OCI-LY1 (cell line): ENCODE results near the gene PPP1R1B.

ENCODE experiments used
- EZH2 ChIP-seq: fragments of 200-600 bp; sonication (generic), shearing (Covaris generic); IDR thresholded peaks from 2 replicates; pipeline ENCODE4 v1.8.0; 2017; ENCODE audit warnings: borderline replicate concordance, mixed run types, mild to moderate bottlenecking, antibody characterized with exemption, low read length, moderate library complexity, mixed read lengths
- TF ChIP-seq, protein P1 (sequence below): fragments of 200-600 bp; sonication (generic), shearing (Covaris generic); IDR thresholded peaks from 2 replicates; pipeline ENCODE4 v1.5.1; 2017; ENCODE audit warnings: mild to moderate bottlenecking, antibody characterized with exemption, low read length, moderate library complexity, mixed read lengths

DNA sequence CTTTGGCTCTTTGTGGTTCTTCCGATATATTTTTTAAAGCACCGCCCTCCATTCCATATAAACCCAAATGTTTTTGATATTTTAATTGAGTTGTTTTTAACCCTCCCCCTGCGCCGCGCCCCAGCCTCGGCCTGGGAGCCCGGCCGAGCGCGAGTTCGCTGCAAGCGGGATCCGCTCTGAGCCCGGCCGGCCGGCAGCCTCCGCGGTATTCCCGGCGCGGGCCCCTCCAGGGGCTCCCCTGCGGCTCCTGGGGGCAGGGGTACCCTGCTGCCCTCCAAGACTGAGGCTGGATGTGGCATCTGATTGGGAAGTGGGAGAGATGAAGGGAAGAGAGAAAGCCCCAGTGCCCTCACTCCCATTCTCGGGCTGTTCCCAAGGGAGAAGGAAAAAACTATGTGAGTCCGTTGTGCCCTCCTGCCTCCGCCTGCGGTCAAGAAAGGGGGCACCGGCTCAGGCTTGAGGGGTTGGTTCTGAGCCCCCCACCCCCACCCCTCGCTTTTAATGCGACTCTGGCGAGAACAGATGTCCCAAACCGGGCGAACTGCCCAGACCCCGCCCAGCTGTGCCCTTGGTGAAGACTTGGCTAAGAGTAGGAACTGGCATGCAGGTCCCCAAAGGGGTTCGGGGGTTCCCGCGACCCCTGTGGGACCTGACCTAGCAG is 27.6 kb upstream of the PPP1R1B start:
- TF ChIP-seq, protein P1, sequence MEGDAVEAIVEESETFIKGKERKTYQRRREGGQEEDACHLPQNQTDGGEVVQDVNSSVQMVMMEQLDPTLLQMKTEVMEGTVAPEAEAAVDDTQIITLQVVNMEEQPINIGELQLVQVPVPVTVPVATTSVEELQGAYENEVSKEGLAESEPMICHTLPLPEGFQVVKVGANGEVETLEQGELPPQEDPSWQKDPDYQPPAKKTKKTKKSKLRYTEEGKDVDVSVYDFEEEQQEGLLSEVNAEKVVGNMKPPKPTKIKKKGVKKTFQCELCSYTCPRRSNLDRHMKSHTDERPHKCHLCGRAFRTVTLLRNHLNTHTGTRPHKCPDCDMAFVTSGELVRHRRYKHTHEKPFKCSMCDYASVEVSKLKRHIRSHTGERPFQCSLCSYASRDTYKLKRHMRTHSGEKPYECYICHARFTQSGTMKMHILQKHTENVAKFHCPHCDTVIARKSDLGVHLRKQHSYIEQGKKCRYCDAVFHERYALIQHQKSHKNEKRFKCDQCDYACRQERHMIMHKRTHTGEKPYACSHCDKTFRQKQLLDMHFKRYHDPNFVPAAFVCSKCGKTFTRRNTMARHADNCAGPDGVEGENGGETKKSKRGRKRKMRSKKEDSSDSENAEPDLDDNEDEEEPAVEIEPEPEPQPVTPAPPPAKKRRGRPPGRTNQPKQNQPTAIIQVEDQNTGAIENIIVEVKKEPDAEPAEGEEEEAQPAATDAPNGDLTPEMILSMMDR = no peak
- TF ChIP-seq EZH2 = no peak
